Stimulated activated naive CD4-positive, alpha-beta T cell treated with Interleukin-2 at 50 U/mL for 16 hours (primary cell): Measurements from ENCODE around the gene RTCA.
"Not testable (repeated sequence)": the region's sequence is repeated elsewhere in the genome, so short reads cannot be mapped to it uniquely, and the experiment has no call there.

Experiments
- DNase-seq: peaks from one replicate; lab custom pipeline; 2025; lab: John Stamatoyannopoulos, UW

Gene RTCA

GRCh38 chr1:100308777-100309176, 42.8 kb downstream of the RTCA start:
- no peak for DNase-seq

GRCh38 chr1:100309863-100310262, 43.8 kb downstream of the RTCA start:
- DNase-seq: no peak

DNA sequence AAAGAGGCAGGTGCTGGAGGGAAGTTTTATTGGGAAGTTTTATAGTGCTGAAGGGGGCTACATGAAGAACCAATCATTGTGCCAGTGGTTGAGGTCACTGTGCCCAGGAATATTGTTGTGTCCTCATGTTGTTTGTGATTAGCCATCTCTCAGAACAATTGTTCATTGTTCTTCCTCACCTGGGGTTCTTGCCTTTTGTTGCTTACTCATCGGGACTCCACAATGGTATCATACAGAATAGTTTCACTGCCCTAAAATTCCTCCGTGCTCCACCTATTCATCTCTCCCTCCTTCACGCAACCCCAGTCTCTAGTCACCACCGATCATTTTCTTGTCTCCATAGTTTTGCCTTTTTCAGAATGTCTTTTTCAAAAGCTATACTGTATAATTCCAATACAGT, 47.4 kb downstream of the RTCA start:
- DNase-seq: no peak

DNA sequence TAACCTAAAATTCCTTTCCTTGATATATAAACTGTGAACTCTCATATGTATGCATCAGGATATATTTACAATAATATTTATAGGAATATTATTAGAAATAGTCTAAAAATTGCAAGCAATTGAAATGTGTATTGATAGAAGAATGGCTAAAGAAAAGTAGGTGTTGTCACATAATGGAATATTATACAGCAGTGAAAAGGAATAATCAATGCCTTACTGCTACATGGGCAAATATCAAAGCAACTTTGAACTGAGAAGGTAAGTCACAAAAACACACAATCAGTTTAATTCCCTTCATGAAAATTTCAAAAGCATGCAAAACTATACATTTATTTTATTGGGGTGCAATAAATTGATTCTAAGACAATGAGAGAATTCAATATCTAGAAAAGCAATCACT, 50.6 kb downstream of the RTCA start:
- DNase-seq: no peak

- no peak for DNase-seq
Measured at GRCh38 chr1:100320311-100321099, 54.5 kb downstream of the RTCA start.

DNA sequence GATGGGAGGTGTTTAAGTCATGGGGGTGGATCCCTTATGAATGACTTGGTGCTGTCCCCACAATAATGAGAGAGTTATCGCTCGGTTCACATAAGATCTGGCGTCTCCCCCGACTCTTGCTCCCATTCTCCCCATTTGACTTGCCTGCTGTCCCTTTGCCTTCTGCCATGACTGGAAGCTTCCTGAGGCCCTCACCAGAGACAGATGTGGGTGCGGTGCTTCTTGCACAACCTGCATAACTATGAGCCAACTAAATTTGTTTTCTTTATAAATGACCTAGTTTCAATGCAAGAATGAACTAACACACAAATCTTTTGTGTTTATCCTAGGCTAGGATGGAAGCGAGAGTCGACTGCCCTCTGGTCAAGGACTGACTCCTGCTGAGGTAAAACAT, 55.1 kb downstream of the RTCA start:
- no peak for DNase-seq

DNA sequence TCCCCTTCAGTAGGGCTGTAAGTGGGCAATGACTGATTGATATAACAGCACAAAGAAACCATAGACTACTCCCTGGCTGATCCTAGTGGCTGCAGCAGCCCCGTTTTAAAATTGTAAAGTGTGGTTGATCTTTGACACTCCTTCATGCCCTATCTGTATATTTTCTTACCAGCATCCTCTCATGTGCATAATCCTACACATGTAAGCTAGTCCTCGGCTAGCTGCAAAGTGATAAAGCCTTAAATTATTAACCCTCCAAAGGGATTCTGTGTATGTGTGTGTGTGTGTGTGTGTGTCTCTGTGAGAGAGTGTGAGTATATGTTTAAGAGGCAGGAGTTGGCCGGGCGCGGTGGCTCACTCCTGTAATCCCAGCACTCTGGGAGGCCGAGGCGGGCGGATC, 55.5 kb downstream of the RTCA start:
- DNase-seq: no peak

GRCh38 chr1:100322436-100323211, 56.6 kb downstream of the RTCA start:
- no peak for DNase-seq

GRCh38 chr1:100323419-100324106, 57.5 kb downstream of the RTCA start:
- no peak for DNase-seq

DNA sequence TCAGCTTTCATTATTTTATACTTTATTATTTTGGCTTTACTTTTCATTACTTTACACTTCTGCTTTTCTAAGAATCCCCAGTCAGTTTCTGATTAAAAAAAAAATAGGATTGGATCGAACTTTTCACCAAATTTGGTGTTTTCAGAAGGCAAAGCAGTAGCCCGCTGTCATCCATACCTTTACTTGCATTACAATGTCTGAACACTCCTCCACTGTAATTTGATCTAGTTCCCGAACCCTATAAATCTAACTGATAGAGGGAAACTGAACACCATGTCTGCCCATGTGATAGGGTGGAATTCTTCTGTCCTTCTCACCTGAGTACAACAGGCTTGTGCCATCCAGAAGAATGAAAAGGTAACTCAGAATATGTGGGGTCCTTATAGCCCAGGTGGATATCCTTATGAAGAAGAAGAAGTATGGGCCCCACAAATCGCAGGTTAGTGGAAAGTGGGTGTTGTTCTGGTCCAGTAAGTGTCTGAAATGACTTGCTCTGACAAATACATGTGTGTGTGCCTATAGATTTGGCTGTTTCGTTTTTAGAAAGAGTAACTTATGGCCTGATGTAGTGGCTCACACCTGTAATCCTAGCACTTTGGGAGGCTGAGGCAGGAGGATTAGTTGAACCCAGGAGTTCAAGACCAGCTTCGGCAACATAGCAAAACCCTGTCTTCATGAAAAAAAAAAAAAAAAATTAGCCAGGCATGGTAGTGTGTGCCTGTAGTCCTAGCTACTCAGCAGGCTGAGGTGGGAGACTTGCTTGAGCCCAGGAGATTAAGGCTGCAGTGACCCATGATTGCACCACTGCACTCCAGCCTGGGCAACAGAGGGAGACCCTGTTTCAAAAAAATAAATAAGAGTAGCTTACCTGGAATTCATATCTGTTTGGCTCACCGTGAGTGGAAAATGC, 59.7 kb downstream of the RTCA start:
- DNase-seq: no peak

GRCh38 chr1:100326325-100326670, 60.3 kb downstream of the RTCA start:
- DNase-seq: not testable (repeated sequence)

GRCh38 chr1:100328133-100328532, 62.1 kb downstream of the RTCA start:
- DNase-seq: no peak

DNA sequence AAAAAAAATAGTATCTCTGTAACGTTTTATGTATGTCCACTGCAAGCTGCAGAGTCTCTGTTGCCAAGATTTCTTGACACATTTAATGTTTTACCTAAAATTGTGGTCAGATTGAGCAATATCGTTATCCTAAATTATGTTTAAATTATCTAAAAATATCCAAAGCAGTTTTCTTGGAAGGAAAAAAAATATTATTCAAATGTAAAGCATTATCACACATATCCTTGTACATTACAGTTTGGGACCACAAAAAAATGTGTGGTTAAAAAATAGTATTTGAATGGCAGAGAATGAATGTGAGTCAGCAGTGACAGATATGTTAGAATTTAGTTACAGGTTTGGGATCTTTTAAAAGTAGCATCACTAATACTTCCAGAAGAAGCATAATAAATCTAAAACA, 65.1 kb downstream of the RTCA start:
- DNase-seq: not testable (repeated sequence)

- DNase-seq: no peak
Measured at GRCh38 chr1:100332331-100332730, 66.3 kb downstream of the RTCA start.

DNA sequence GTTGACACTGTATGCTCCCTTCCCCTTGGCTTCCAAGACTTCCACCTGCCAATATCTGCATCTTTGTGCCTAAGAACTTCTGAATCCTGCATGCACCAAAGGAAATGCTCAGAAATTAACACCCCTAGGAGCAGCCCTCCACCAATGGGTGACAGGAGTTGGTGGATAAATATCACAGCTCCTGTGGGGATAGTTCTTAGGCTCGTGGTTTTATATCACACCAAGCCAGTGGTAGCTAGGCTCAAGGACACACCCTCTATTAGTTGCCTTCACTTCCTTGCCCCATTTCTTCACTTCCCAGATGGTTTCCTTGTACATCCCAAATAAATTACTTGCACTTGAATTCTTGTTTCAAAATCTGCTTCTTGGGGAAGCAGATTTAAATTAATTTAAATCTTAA, 69.4 kb downstream of the RTCA start:
- no peak for DNase-seq

DNA sequence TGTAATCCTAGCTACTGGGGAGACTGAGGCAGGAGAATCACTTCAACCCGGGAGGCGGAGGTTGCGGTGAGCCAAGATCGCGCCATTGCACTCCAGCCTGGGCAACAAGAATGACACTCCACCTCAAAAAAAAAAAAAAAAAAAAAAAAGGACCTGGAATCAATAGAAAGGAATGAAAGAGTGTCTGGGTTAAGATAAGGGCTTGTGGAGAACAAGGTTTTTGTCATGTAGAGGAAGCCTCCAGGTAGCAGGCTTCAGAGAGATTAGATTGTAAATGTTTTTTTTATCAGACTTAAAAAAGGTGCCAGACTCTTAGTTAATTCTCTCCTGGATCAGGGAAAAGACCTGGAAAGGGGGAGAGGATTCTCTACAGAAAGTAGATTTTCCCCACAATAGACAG, 71.9 kb downstream of the RTCA start:
- not testable (repeated sequence) for DNase-seq

DNA sequence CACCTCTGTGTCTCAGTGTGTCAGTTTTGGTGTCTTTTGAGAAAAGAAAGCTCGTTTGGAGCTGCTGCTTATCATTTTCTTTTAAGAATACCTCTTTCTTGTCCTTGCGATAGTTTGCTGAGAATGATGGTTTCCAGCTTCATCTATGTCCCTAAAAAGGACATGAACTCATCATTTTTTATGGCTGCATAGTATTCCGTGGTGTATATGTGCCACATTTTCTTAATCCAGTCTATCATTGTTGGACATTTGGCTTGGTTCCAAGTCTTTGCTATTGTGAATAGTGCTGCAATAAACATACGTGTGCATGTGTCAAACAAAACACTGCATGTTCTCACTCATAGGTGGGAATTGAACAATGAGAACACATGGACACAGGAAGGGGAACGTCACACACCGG, 73.7 kb downstream of the RTCA start:
- not testable (repeated sequence) for DNase-seq

- DNase-seq: no peak
Measured at GRCh38 chr1:100340494-100340893, 74.5 kb downstream of the RTCA start.

DNA sequence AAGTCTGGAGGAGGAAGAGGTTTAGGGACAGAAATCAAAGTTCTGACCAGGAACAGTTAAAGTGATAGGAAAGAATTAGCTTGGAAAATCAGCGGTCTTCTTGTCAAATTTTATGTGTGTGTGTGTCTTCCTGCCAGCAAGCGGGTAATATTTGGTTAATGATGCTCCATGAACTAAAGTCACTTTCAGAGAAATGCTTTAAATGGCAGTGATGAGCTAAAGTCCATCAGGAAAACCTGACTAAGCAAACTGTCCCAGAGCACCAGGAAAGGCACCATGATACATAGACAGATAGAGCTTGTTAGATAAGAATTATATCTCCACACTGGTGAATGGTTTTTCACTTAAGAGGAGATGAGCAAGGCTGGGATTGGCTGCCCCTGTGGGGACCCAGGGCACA, 76.3 kb downstream of the RTCA start:
- no peak for DNase-seq
